ENCODE measurements around the gene ENG.

DNA sequence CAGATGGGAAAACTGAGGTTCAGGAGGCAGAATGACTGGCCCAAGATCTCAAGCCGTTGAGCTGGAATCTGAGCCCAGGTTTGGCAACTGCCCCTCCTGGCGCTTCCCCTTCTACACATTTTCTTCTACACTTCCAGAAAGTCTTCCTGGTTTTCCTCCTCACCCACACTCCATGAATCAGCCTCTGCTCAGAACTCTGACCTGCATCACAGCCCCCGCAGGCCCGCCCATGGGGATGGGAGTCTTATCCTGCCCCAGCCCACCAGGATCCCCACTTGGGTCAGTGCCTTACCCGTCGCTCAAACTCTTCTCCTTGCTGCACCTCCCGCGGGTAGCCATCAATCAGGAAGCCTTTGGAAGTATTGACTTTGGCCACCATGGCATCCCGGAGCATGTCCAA, 17.1 kb upstream of the ENG start:
- TF ChIP-seq, protein P1, sequence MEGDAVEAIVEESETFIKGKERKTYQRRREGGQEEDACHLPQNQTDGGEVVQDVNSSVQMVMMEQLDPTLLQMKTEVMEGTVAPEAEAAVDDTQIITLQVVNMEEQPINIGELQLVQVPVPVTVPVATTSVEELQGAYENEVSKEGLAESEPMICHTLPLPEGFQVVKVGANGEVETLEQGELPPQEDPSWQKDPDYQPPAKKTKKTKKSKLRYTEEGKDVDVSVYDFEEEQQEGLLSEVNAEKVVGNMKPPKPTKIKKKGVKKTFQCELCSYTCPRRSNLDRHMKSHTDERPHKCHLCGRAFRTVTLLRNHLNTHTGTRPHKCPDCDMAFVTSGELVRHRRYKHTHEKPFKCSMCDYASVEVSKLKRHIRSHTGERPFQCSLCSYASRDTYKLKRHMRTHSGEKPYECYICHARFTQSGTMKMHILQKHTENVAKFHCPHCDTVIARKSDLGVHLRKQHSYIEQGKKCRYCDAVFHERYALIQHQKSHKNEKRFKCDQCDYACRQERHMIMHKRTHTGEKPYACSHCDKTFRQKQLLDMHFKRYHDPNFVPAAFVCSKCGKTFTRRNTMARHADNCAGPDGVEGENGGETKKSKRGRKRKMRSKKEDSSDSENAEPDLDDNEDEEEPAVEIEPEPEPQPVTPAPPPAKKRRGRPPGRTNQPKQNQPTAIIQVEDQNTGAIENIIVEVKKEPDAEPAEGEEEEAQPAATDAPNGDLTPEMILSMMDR (IDR thresholded peaks at IDR 0.05), result no peak
- no peak for TF ChIP-seq POLR2AphosphoS5 (IDR thresholded peaks at IDR 0.05)

Data from stomach (tissue), 4 donors.